GM21515 (cell line): ENCODE measurements around the gene BABAM2.
"Not testable (repeated sequence)": the region's sequence is repeated elsewhere in the genome, so short reads cannot be mapped to it uniquely, and the experiment has no call there.

Source experiments
- ATAC-seq: cut with Tn5 transposase; IDR thresholded peaks from one replicate; pipeline ENCODE4 v1.9.1; 2021; ENCODE audit not compliant: unreplicated experiment

BABAM2 gene

GRCh38 chr2:27875089-27875881 is 15.2 kb upstream of the BABAM2 start:
- ATAC-seq = no peak

- ATAC-seq = no peak
These were observed 11.7 kb upstream of the BABAM2 start for GRCh38 chr2:27878825-27879224.

- ATAC-seq = not testable (repeated sequence)
These were observed 8.5 kb upstream of the BABAM2 start for GRCh38 chr2:27881815-27882583.

GRCh38 chr2:27882584-27882922 is 8.0 kb upstream of the BABAM2 start:
- not testable (repeated sequence) for ATAC-seq

- ATAC-seq = no peak
These were observed 5.9 kb upstream of the BABAM2 start for GRCh38 chr2:27884601-27885000.

- no peak for ATAC-seq
These were observed 5.3 kb upstream of the BABAM2 start for GRCh38 chr2:27885234-27885633.

- no peak for ATAC-seq
These were observed 4.9 kb upstream of the BABAM2 start for GRCh38 chr2:27885661-27886060.

- ATAC-seq = no peak
These were observed 4.2 kb upstream of the BABAM2 start for GRCh38 chr2:27886322-27886721.

GRCh38 chr2:27887111-27887510 is 3.4 kb upstream of the BABAM2 start:
- ATAC-seq = no peak

- ATAC-seq = no peak
These were observed 2.7 kb upstream of the BABAM2 start for GRCh38 chr2:27887830-27888229.

- no peak for ATAC-seq
These were observed 1.7 kb upstream of the BABAM2 start for GRCh38 chr2:27888790-27889189.

GRCh38 chr2:27889774-27890145 is 769 bp upstream of the BABAM2 start:
- ATAC-seq = no peak

- peak; percentile 26 for ATAC-seq
These were observed 569 bp downstream of the BABAM2 start for GRCh38 chr2:27890924-27891672.

- no peak for ATAC-seq
These were observed 1.2 kb downstream of the BABAM2 start for GRCh38 chr2:27891673-27892105.

GRCh38 chr2:27893006-27893405 is 2.5 kb downstream of the BABAM2 start:
- no peak for ATAC-seq

- ATAC-seq = no peak
These were observed 7.2 kb downstream of the BABAM2 start for GRCh38 chr2:27897717-27898116.

GRCh38 chr2:27901234-27901633 is 10.7 kb downstream of the BABAM2 start:
- no peak for ATAC-seq

GRCh38 chr2:27902098-27902497 is 11.6 kb downstream of the BABAM2 start:
- no peak for ATAC-seq

- ATAC-seq = no peak
These were observed 12.5 kb downstream of the BABAM2 start for GRCh38 chr2:27903018-27903417.

- ATAC-seq = no peak
These were observed 13.3 kb downstream of the BABAM2 start for GRCh38 chr2:27903649-27904404.

GRCh38 chr2:27904405-27904665 is 13.8 kb downstream of the BABAM2 start:
- no peak for ATAC-seq
